C4-2B (cell line): ENCODE results near the gene OR6S1.

ENCODE experiments used
- ZFX ChIP-seq: fragments of 450-650 bp; IDR thresholded peaks from 2 replicates; pipeline ENCODE4 v1.6.1; 2017
- TF ChIP-seq, protein P1 (sequence below): fragments of 450-650 bp; conservative IDR thresholded peaks from 2 replicates; pipeline ENCODE4 v1.5.1; 2017; ENCODE audit warnings: mild to moderate bottlenecking

DNA sequence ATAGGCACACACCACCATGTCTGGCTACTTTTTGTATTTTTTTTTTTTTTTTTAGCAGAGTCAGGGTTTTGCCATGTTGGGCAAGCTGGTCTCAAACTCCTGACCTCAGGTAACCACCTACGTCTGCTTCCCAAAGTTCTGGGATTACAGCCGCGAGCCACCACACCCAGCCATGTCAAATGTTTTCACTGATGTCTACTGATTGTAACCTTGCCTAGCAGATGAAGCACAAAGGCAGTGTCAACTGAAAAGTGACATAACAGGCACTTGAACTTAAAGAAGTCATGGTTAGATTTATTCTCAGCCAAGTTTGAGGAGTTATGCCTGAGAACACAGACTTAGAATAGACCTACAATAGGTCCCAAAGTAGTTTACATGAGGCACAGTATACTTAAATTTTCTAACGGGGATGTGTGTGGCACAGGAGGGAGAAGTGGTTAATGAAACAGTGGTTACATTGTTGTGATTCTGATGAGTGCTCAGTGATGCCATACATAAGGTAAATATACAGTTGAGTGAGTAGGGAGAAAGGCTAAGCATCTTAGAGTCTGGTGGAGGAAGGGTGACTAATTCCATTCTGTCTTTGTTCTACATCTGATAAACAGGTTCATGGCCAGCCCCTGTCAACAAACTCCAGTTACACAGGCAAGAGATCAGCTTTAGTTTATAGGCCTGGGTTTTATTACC lies 30.2 kb upstream of the OR6S1 start:
- TF ChIP-seq, protein P1, sequence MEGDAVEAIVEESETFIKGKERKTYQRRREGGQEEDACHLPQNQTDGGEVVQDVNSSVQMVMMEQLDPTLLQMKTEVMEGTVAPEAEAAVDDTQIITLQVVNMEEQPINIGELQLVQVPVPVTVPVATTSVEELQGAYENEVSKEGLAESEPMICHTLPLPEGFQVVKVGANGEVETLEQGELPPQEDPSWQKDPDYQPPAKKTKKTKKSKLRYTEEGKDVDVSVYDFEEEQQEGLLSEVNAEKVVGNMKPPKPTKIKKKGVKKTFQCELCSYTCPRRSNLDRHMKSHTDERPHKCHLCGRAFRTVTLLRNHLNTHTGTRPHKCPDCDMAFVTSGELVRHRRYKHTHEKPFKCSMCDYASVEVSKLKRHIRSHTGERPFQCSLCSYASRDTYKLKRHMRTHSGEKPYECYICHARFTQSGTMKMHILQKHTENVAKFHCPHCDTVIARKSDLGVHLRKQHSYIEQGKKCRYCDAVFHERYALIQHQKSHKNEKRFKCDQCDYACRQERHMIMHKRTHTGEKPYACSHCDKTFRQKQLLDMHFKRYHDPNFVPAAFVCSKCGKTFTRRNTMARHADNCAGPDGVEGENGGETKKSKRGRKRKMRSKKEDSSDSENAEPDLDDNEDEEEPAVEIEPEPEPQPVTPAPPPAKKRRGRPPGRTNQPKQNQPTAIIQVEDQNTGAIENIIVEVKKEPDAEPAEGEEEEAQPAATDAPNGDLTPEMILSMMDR, result no peak
- TF ChIP-seq ZFX, result no peak
